Liver (tissue), 3 donors: ENCODE results near the gene BRD2.

Experiments
- CTCF ChIP-seq: fragments of 150-350 bp; IDR thresholded peaks from 2 replicates; pipeline ENCODE4 v1.5.1; 2017; ENCODE audit warnings: improper control_type of control experiment, low read depth, low read length; ENCODE audit not compliant: missing input control
- GABPA ChIP-seq, 2 donors: IDR thresholded peaks in 1 of 2; conservative IDR thresholded peaks in 1 of 2; 2 replicates each; pipeline ENCODE4 v1.6.1; 2016; ENCODE audit warnings: antibody characterized with exemption in 2 of 2, mild to moderate bottlenecking in 1 of 2, moderate library complexity in 1 of 2
- JUND ChIP-seq, 2 donors: IDR thresholded peaks; 2 replicates each; pipeline ENCODE4 v1.6.1; 2016; ENCODE audit warnings: antibody characterized with exemption in 2 of 2
- MAX ChIP-seq: IDR thresholded peaks from 2 replicates; pipeline ENCODE4 v1.6.1; 2016; ENCODE audit warnings: antibody characterized with exemption
- NR2F2 ChIP-seq: IDR thresholded peaks from 2 replicates; pipeline ENCODE4 v1.6.1; 2016; ENCODE audit warnings: antibody characterized with exemption
- TAF1 ChIP-seq: conservative IDR thresholded peaks from 2 replicates; pipeline ENCODE4 v1.6.1; 2016; ENCODE audit warnings: antibody characterized with exemption, mild to moderate bottlenecking
- donor health status: healthy.
- donor health status: healthy.

DNA sequence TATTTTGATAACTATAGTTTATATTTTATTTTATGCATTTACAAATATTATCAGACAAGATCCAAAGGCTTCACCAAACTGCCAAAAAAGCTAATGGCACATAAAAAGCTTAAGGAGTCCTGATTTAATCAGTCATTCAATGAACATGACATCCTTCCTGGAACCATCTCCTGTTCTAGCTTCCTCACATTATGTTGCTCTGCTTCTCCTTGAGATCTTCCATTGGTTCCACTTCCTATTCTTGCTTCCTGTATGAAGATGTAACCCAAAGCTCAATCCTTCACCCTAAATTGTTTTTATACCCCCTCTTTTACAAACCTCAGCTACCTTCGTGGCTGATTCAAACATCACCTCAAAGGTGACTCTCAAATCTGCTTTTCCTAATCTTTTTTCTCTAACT lies 4.5 kb upstream of the BRD2 start:
- TF ChIP-seq CTCF (no peak), MAX (no peak), JUND (IDR thresholded peaks at IDR 0.05) (no peak), TAF1 (no peak), NR2F2 (no peak), GABPA (IDR thresholded peaks at IDR 0.05 in 1 of 2, conservative IDR thresholded peaks at IDR 0.05 in 1 of 2) (no peak)
